ENCODE results near the gene DKKL1.
A peak's percentile ranks its signal among the peaks of the same experiment; 100 is the strongest.
"Not testable (repeated sequence)": the region's sequence is repeated elsewhere in the genome, so short reads cannot be mapped to it uniquely, and the experiment has no call there.

DKKL1 gene

GRCh38 chr19:49363268-49364082, at the start of gene DKKL1:
Gene DKKL1, plus strand, starts transcription at chr19:49363877. Its CDS starts 122 bp downstream, at chr19:49363999.
- peak; percentile 56 for DNase-seq (ENCODE audit: low spot score)

DNA sequence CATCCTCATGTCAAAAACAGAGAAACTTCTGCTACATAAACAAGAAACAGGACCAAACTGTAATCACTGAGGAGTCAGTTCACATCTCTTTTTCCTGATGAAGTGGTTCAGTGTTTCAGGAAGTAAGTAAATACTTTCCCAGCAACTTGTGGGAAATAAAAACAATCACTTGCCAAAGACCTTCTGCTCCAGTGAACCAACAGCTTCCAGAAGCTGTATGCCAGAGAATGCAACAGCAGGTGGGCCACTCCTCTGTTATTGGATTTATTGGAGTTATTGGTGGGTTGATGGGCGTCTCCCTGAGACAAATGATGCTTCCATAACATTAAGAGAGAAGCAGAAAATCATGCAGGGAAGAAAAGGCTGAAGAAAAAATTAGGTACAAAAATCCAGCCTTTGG, 48.6 kb upstream of the DKKL1 start:
- DNase-seq (ENCODE audit: low spot score), result no peak

- DNase-seq (ENCODE audit: low spot score), result no peak
Observed at GRCh38 chr19:49316284-49316683, 47.4 kb upstream of the DKKL1 start.

GRCh38 chr19:49318296-49318695, 45.4 kb upstream of the DKKL1 start:
- no peak for DNase-seq (ENCODE audit: low spot score)

- no peak for DNase-seq (ENCODE audit: low spot score)
Observed at GRCh38 chr19:49324801-49325576, 38.7 kb upstream of the DKKL1 start, which contains the start of gene SLC6A16. Gene SLC6A16, minus strand, starts transcription at chr19:49325191. Its CDS starts 13,844 bp downstream, at chr19:49311347.

DNA sequence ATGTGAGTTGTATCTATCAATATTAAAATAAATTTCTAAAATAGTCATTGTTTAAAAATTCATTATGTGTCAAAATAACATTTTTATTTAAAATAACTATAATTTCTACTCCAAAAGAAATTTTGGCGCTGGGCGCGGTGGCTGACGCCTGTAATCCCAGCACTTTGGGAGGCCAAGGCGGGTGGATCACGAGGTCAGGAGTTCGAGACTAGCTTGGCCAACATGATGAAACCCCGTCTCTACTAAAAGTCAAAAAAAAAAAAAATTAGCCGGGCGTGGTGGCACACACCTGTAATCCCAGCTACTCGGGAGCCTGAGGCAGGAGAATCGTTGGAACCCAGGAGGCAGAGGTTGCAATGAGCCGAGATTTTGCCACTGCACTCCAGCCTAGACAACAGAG, 37.9 kb upstream of the DKKL1 start:
- not testable (repeated sequence) for DNase-seq (ENCODE audit: low spot score)

- DNase-seq (ENCODE audit: low spot score), result no peak
Observed at GRCh38 chr19:49326165-49326704, 37.4 kb upstream of the DKKL1 start.

DNA sequence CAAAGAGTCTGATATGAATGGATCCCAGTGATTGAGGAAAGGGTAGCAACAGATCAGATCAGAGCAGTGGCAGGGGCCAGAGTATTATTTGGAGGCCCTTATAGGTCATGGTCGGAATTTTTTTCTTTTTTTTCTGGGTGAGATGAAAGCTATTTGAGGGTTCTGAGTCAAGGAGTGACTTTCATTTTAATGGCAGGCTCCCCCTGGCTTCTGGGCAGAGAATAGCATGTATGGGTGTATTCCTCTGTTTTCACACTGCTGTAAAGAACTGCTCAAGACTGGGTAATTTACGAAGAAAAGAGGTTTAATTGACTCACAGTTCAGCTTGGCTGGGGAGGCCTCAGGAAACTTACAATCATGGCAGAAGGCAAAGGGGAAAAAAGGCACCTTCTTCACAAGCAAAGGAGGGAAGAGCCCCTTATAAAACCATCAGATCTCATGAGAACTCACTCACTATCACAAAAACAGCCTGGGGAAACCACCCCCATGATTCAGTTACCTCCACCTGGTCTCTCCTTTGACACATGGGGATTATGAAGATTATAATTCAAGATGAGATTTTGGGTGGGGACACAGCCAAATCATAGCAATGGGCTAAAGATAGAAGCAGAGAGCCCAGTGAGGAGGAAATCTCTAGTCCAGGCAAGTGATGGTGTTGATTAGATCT, 35.7 kb upstream of the DKKL1 start:
- peak; percentile 69 for DNase-seq (ENCODE audit: low spot score)

DNA sequence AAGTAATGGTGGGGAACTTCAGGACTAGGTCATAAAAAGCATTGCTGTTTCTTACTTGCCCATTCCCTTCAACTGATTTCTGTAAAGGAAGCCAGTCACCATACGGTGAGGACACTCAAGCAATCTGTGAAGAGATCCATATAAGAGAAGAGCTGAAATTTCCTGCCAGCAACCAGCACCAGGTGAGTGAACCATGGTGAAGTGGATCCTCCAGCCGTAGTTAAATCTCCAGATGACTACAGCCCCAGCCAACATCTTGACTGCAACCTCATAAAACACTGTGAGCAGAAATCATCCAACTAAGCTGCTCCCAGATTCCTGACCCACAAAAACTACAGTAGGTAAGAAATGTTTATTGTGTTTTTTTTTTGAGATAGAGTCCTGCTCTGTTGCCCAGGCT, 34.9 kb upstream of the DKKL1 start:
- no peak for DNase-seq (ENCODE audit: low spot score)

DNA sequence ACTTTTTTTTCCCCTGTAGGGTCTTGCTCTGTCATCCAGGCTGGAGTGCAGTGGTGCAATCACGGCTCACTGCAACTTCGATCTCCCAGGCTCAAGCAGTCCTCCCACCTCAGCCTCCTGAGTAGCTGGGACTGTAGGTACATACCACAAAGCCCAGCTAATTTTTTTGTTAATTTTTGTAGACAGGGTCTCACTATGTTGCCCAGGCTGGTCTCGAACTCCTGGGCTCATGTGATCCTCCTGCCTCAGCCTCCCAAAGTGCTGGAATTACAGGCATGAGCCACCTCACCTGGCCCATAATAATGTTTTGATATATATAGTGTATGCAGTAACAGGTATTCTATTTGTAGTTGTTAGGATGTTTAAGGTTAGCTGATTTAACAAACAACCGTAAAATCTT, 32.5 kb upstream of the DKKL1 start:
- not testable (repeated sequence) for DNase-seq (ENCODE audit: low spot score)

- DNase-seq (ENCODE audit: low spot score), result peak; percentile 79
Observed at GRCh38 chr19:49331616-49332055, 32.0 kb upstream of the DKKL1 start.

GRCh38 chr19:49332691-49333417, 30.8 kb upstream of the DKKL1 start:
- not testable (repeated sequence) for DNase-seq (ENCODE audit: low spot score)

- DNase-seq (ENCODE audit: low spot score), result no peak
Observed at GRCh38 chr19:49333418-49333805, 30.3 kb upstream of the DKKL1 start.

GRCh38 chr19:49333811-49334288, 29.8 kb upstream of the DKKL1 start:
- DNase-seq (ENCODE audit: low spot score), result peak; percentile 70

DNA sequence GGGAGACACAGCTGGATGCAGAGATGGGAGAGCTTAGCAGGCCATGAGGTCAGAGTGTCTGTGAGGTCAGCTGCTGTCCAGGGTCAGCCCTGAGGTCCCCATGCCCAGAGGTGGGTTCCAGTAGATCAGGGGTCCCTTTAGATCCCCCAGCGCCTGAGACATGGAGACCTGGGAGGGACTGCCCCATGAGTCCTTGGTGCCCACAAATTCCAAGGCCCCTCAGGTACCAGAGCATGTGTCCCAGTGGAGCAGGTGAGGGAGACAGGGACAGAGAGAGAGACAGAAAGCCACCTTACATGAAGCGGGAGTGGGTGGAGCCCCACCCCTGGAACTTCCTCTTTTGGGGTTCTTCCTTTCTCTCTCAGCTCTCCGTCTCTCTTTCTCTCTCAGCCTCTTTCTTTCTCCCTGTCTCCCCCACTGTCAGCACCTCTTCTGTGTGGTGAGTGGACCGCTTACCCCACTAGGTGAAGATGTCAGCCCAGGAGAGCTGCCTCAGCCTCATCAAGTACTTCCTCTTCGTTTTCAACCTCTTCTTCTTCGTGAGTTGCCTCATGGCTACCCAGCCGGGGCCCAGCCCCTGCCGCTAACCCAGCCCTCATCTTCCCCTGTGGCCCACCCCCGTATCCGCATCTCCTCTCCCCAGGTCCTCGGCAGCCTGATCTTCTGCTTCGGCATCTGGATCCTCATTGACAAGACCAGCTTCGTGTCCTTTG, 28.4 kb upstream of the DKKL1 start, which contains the start of gene CD37:
CD37 (plus strand) TSS at position 336 of the 713 bp plus-strand sequence; CDS start at position 471, 135 bp downstream.
- peak; percentile 45 for DNase-seq (ENCODE audit: low spot score)

DNA sequence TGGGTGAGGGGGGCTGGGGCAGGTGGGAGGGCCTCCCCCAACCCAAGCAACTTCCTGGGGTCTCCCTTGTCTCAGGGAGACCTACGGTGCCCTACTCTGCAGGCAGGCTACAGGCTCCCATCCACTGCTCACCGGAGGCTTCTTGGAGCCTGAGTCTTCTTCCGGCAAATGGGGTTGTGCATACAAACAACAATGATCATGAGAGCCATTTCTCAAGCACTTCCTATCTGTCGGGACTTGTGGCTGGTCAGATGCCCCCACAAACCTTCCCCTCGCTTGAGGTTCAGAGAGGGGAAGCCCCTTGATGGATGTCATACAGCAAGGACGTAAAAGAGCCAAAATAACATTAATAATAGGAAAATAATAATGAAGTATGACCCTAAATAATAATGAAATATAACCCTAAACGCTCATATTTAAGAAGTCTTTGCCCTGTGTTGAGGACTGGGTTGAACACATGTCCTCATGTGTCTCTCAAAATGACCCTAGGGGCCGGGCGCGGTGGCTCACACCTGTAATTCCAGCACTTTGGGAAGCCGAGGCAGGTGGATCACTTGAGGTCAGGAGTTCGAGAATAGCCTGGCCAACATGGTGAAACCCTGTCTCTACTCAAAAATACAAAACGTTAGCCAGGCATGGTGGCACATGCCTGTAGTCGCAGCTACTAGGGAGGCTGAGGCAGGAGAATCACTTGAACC, 27.7 kb upstream of the DKKL1 start:
- DNase-seq (ENCODE audit: low spot score), result peak; percentile 43

- no peak for DNase-seq (ENCODE audit: low spot score)
Observed at GRCh38 chr19:49336482-49337266, 27.0 kb upstream of the DKKL1 start.

DNA sequence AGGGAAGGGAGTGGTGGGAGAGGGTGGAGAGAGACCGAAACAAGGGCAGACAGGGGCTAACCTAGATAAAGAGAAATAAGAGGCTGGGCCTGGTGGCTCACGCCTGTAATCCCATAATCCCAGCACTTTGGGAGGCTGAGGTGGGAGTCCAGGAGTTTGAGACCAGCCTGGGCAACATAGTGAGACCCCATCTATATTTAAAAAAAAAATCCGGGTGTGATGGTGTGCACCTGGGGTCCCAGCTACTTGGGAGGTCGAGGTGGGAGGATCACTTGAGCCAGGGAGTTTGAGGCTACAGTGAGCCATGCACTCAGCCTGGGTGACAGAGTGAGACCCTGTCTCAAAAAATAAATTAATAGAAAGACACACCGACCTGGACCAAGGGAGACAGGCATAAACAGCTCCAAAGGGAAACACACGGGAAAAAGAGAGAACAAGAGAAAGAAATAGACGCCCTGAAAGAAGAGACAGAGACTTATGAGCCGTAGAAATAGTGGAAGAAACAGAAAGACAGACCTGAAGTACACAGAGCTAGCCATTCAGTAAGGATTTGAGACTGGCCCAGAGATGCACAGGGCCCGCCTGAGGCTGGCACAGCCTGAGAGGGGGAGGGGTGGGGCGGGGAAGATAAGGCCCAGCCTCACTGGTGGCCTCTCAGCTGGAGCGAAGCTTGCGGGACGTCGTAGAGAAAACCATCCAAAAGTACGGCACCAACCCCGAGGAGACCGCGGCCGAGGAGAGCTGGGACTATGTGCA, 26.2 kb upstream of the DKKL1 start:
- DNase-seq (ENCODE audit: low spot score), result no peak

Data from CD4-positive, alpha-beta T cell treated with Interleukin-2 at 100 ng/mL for 4 hours (primary cell).